ENCODE measurements around the gene DYNLT2. TPM values are rescaled to one million over a fixed set of nuclear protein-coding genes. Genes with fewer than 3 reads are reported as not detected.

Gene DYNLT2
- total RNA-seq, 3 donors from 2014 or later, result 1.5 to 2.4 (median 2.3) TPM

DNA sequence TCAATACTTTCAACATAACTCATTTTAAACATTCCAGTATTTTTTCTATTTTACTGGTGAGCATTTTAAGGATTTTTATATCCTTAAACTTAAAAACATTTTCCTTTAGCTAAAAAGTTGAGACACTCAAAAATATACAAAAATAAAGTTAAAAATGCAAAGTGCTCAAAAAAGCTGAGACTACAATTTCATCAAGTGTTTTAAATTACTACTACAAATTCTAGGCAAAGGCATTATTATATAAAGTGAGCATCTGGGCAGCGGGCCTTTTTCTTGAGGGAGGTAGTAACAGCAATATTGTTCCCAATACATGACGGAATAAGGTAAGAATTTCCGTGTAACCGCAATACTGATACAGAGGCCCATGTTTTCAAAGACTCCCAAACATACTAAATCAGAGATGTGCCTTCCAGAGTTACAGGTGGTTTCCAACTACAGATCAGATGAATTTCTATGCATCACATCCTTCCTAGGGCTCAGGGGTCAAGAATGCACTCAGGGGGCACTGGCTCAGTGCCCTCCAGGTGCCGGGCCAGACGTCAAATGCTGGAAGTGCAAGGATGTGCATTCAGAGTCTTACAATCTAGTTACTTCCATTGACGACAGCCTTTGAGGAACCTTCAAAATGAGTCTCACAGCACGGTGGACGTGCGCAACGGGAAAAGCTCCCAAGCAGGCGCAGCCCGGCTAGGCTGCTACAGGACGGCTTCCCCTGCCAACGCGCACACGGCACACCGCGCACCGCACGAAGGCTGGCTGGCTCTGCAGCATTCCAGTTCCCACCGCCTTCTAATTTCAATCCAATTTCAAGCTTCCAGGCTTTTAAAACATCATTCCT, 28.8 kb downstream of the DYNLT2 start:
- DNase-seq (peak; percentile 56 to 72 (median 58)), ATAC-seq (peak; percentile 66)
- H3K4me1 ChIP-seq (ENCODE audit: low read depth), result peaks cover 8% of the 10 kb centered on the region
- no peaks in the 10 kb centered on the region for H3K36me3 ChIP-seq (ENCODE audit: low read depth)
- no peaks in the 10 kb centered on the region for H3K9me3 ChIP-seq
- intact Hi-C loops (cut with DNase I, micrococcal nuclease), result no loop called here
- TF ChIP-seq, protein P1, sequence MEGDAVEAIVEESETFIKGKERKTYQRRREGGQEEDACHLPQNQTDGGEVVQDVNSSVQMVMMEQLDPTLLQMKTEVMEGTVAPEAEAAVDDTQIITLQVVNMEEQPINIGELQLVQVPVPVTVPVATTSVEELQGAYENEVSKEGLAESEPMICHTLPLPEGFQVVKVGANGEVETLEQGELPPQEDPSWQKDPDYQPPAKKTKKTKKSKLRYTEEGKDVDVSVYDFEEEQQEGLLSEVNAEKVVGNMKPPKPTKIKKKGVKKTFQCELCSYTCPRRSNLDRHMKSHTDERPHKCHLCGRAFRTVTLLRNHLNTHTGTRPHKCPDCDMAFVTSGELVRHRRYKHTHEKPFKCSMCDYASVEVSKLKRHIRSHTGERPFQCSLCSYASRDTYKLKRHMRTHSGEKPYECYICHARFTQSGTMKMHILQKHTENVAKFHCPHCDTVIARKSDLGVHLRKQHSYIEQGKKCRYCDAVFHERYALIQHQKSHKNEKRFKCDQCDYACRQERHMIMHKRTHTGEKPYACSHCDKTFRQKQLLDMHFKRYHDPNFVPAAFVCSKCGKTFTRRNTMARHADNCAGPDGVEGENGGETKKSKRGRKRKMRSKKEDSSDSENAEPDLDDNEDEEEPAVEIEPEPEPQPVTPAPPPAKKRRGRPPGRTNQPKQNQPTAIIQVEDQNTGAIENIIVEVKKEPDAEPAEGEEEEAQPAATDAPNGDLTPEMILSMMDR (IDR thresholded peaks at IDR 0.05), result no peak
- H3K4me3 ChIP-seq, result peak overlapping the region; percentile 64

DNA sequence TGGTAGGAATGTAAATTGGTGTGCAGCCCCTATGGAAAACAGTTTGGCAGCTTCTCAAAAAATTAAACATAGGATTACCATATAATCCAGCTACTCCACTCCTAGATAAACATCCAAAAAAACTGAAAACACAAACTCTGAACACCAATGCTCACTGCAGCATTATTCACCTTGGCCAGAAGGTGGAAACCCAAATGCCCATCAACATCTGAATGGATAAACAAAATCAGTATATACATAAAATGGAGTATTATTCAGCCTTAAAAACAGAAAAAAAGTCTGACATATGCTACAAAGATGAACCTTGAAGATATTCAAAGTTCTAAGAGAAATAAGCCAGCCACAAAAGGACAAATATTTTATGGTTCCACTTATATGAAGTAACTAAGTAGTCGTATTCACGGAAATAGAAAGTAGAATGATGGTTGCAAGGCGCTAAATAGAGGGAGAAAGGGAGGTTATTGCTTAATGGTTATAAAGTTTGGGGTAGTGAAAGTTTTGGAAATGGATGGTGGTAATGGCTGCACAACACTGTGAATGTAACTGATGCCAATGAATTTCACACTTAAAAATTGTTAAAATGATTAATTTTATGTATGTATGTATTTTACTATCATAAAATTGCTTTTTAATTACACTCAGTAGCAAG, 31.0 kb downstream of the DYNLT2 start:
- Histone ChIP-seq H3K4me1 (ENCODE audit: low read depth) (peaks cover 8% of the 10 kb centered on the region), H3K36me3 (ENCODE audit: low read depth) (peaks cover 4% of the 10 kb centered on the region), H3K4me3 (no peak overlapping the region), H3K9me3 (no peaks in the 10 kb centered on the region)
- TF ChIP-seq, protein P1 (IDR thresholded peaks at IDR 0.05), result no peak
- intact Hi-C loops (cut with DNase I, micrococcal nuclease), result no loop called here
- ATAC-seq (no peak), DNase-seq (no peak)

DNA sequence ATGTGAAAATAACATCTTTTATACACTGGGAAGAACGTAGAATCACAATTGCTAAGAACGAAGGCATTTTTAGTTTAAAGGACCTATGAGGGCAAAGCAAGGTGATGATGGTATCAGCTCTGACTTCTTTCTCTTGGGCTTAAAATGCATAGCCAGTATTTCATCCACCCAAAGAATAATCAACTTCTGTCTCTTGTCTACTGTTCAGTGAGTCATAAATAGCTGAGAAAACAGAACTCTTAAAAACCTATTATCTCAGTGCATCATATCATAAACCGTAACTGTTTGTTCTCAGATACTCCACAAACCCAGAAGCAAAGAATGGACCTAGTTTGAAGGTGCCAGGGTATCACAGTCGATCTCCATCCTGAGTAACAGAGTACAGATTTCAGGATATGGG, 32.3 kb downstream of the DYNLT2 start:
- Histone ChIP-seq H3K36me3 (ENCODE audit: low read depth) (peaks cover 4% of the 10 kb centered on the region), H3K9me3 (no peaks in the 10 kb centered on the region), H3K4me3 (no peak overlapping the region), H3K4me1 (ENCODE audit: low read depth) (peaks cover 8% of the 10 kb centered on the region)
- ATAC-seq (no peak), DNase-seq (no peak)
- TF ChIP-seq, protein P1 (IDR thresholded peaks at IDR 0.05), result no peak
- intact Hi-C loops (cut with DNase I, micrococcal nuclease), result no loop called here

DNA sequence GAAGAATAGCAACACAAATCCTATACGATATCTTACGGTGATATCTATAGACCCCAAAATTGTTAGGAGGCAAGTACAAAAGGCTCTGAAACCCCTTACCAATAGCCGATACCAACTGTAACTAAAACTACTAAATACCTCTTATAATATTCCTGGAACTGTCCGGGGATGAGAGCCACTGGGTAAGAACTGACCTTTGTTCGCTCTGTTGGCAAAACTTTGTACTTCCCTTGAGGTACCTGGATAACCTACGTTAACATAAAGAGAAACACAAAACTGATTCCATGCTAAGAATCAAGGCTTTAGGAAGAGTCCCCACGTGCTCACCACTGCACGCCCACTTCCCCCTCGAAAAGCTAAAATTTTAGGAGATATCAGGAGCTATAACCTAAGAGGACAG, 36.8 kb downstream of the DYNLT2 start:
- Histone ChIP-seq H3K36me3 (ENCODE audit: low read depth) (peaks cover 4% of the 10 kb centered on the region), H3K9me3 (no peaks in the 10 kb centered on the region), H3K4me3 (no peak overlapping the region), H3K4me1 (ENCODE audit: low read depth) (no peaks in the 10 kb centered on the region)
- intact Hi-C loops (cut with DNase I, micrococcal nuclease), result no loop called here
- TF ChIP-seq, protein P1 (IDR thresholded peaks at IDR 0.05), result no peak
- DNase-seq, result no peak
- ATAC-seq, result no peak

DNA sequence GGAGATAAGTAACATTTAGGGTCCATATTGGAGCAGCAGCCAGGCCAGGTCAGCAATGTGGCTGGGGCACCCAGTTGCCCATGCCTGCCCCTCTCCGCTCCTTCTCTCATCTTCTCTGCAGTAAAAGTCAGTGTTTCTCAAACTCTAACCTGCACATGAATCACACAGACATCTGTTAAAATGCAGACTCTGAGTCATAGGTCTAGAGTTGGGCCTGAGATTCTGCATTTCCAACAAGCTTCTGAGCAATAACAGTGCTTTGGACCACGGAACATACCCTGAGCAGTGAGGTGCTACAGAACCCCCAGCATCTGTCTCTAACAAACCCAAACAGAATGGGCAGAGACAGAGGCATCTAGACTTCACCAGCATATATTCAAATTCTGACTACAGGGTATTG, 37.2 kb downstream of the DYNLT2 start:
- intact Hi-C loops (cut with DNase I, micrococcal nuclease), result no loop called here
- Histone ChIP-seq H3K4me3 (no peak overlapping the region), H3K4me1 (ENCODE audit: low read depth) (no peaks in the 10 kb centered on the region), H3K36me3 (ENCODE audit: low read depth) (peaks cover 4% of the 10 kb centered on the region), H3K9me3 (no peaks in the 10 kb centered on the region)
- no peak for DNase-seq
- no peak for ATAC-seq
- TF ChIP-seq, protein P1 (IDR thresholded peaks at IDR 0.05), result no peak

All from mucosa of descending colon (tissue), 3 donors.